IMR-90 (cell line): ENCODE results near the gene ZNF335. TPM values are rescaled to one million over a fixed set of nuclear protein-coding genes. Genes with fewer than 3 reads are reported as not detected.

Experiments used
- ATAC-seq: fragments of 200-7000 bp; cut with Tn5 transposase; 2 replicates; pipeline ENCODE4 v1.9.1; 2020; ENCODE audit warnings: low read depth, mild to moderate bottlenecking, moderate library complexity
- BruUV-seq: library from RNA; stranded (reverse); fragments of 400-500 nt; replicated peaks from 2 replicates; lab custom pipeline; 2021; lab: Mats Ljungman, UMichigan
- CTCF ChIA-PET: fragments of 300-600 bp; formaldehyde crosslinking; extraction: SDS; loops from one replicate; lab custom pipeline; 2021; ENCODE audit warnings: antibody characterized with exemption; lab: Yijun Ruan, JAX
- POLR2A ChIA-PET: fragments of 300-600 bp; sonication (Branson Sonifier 250); formaldehyde crosslinking; loops from one replicate; lab custom pipeline; 2022; ENCODE audit warnings: antibody characterized with exemption; ENCODE audit not compliant: unreplicated experiment; lab: Charles Lee
- DNase-seq: peaks from one replicate; pipeline ENCODE4 v3.0.0; 2013
- H2AFZ ChIP-seq: replicated peaks from 2 replicates; pipeline ENCODE3; 2013; ENCODE audit warnings: low read length, mild to moderate bottlenecking; ENCODE audit not compliant: poor library complexity
- H2AK5ac ChIP-seq: 2 replicates; pipeline ENCODE4 v1.6.1; 2013; ENCODE audit warnings: low read depth, low read length, inconsistent platforms
- H2AK9ac ChIP-seq: replicated peaks from 2 replicates; pipeline ENCODE3; 2013; ENCODE audit warnings: mild to moderate bottlenecking, low read depth, low read length, moderate library complexity; ENCODE audit not compliant: poor library complexity
- H2BK120ac ChIP-seq: 2 replicates; pipeline ENCODE4 v1.6.1; 2013; ENCODE audit warnings: low read depth, low read length, inconsistent platforms
- H2BK15ac ChIP-seq: 3 replicates; pipeline ENCODE4 v1.6.1; 2013; ENCODE audit warnings: low read depth, low read length, inconsistent platforms
- H2BK20ac ChIP-seq: 2 replicates; pipeline ENCODE4 v1.6.1; 2013; ENCODE audit warnings: low read depth, mild to moderate bottlenecking, inconsistent platforms, low read length, moderate library complexity
- H2BK5ac ChIP-seq: 2 replicates; pipeline ENCODE4 v1.6.1; 2013; ENCODE audit warnings: mild to moderate bottlenecking, low read depth, low read length, inconsistent platforms; ENCODE audit not compliant: poor library complexity, severe bottlenecking
- H3K14ac ChIP-seq: replicated peaks from 2 replicates; pipeline ENCODE4 v1.6.1; 2013; ENCODE audit warnings: low read depth, low read length, inconsistent platforms
- H3K18ac ChIP-seq: 2 replicates; pipeline ENCODE4 v1.6.1; 2013; ENCODE audit warnings: low read depth, low read length, control low read depth
- H3K23ac ChIP-seq: 2 replicates; pipeline ENCODE4 v1.6.1; 2013; ENCODE audit warnings: low read depth, low read length, inconsistent platforms
- H3K27ac ChIP-seq: 2 replicates; pipeline ENCODE4 v1.5.1; 2013; ENCODE audit warnings: mild to moderate bottlenecking, control low read depth, low read length; ENCODE audit not compliant: insufficient read depth
- H3K27me3 ChIP-seq: 2 replicates; pipeline ENCODE4 v1.6.1; 2013; ENCODE audit warnings: low read length; ENCODE audit not compliant: control insufficient read depth, insufficient read depth
- H3K36me3 ChIP-seq: 2 replicates; pipeline ENCODE4 v1.6.1; 2013; ENCODE audit warnings: low read length, mixed read lengths; ENCODE audit not compliant: control insufficient read depth, insufficient read depth
- H3K4ac ChIP-seq: 2 replicates; pipeline ENCODE4 v1.6.1; 2013; ENCODE audit warnings: low read depth, low read length, inconsistent platforms
- H3K4me1 ChIP-seq: 2 replicates; pipeline ENCODE4 v1.6.1; 2013; ENCODE audit warnings: low read length, mixed read lengths; ENCODE audit not compliant: control insufficient read depth, insufficient read depth
- H3K4me2 ChIP-seq: 2 replicates; pipeline ENCODE4 v1.6.1; 2013; ENCODE audit warnings: low read depth, mild to moderate bottlenecking, control low read depth, low read length, moderate library complexity
- H3K4me3 ChIP-seq: 2 replicates; pipeline ENCODE4 v1.5.1; 2013; ENCODE audit warnings: low read depth, mild to moderate bottlenecking, control low read depth, low read length, moderate library complexity; ENCODE audit not compliant: insufficient read depth
- H3K56ac ChIP-seq: 2 replicates; pipeline ENCODE4 v1.6.1; 2013; ENCODE audit warnings: low read length, inconsistent platforms; ENCODE audit not compliant: insufficient read depth; ENCODE audit errors: extremely low read depth
- H3K79me1 ChIP-seq, 2 experiments: 2 replicates each; pipeline ENCODE4 v1.6.1; 2013; ENCODE audit warnings: low read length in 2 of 2, inconsistent platforms in 1 of 2, low read depth in 1 of 2
- H3K9ac ChIP-seq: 2 replicates; pipeline ENCODE4 v1.6.1; 2013; ENCODE audit warnings: low read depth, low read length, control low read depth
- H3K9me1 ChIP-seq: 2 replicates; pipeline ENCODE4 v1.6.1; 2013; ENCODE audit warnings: low read length, inconsistent platforms; ENCODE audit not compliant: insufficient read depth
- H3K9me3 ChIP-seq: 2 replicates; pipeline ENCODE4 v1.6.1; 2013; ENCODE audit warnings: low read length; ENCODE audit not compliant: control insufficient read depth, insufficient read depth
- H4K20me1 ChIP-seq: 2 replicates; pipeline ENCODE4 v1.6.1; 2013; ENCODE audit warnings: low read length, inconsistent platforms; ENCODE audit not compliant: insufficient read depth
- H4K5ac ChIP-seq: 2 replicates; pipeline ENCODE4 v1.6.1; 2013; ENCODE audit warnings: mild to moderate bottlenecking, low read depth, low read length, control low read depth
- H4K8ac ChIP-seq, 2 experiments: 2 replicates each; pipeline ENCODE4 v1.6.1; 2013; ENCODE audit warnings: low read depth in 2 of 2, low read length in 2 of 2, control low read depth in 1 of 2, inconsistent platforms in 1 of 2
- H4K91ac ChIP-seq: 2 replicates; pipeline ENCODE4 v1.6.1; 2013; ENCODE audit warnings: low read depth, low read length, inconsistent platforms; ENCODE audit not compliant: insufficient read depth
- BHLHE40 ChIP-seq: fragments of 150-350 bp; IDR thresholded peaks from 2 replicates; pipeline ENCODE4 v1.6.1; 2016; ENCODE audit warnings: mild to moderate bottlenecking, low read depth, low read length
- CEBPB ChIP-seq: IDR thresholded peaks from 2 replicates; pipeline ENCODE4 v1.6.1; 2012; ENCODE audit warnings: low read depth, low read length, improper control_type of control experiment
- CHD1 ChIP-seq: IDR thresholded peaks from 2 replicates; pipeline ENCODE4 v1.6.1; 2012; ENCODE audit warnings: low read depth, low read length, improper control_type of control experiment
- MAFK ChIP-seq: IDR thresholded peaks from 2 replicates; pipeline ENCODE4 v1.6.1; 2012; ENCODE audit warnings: low read depth, low read length, improper control_type of control experiment
- MAZ ChIP-seq: IDR thresholded peaks from 2 replicates; pipeline ENCODE4 v1.6.1; 2012; ENCODE audit warnings: low read depth, mild to moderate bottlenecking, low read length, improper control_type of control experiment, moderate library complexity, borderline replicate concordance
- MXI1 ChIP-seq: IDR thresholded peaks from 2 replicates; pipeline ENCODE4 v1.6.1; 2012; ENCODE audit warnings: low read depth, mild to moderate bottlenecking, low read length, moderate library complexity, borderline replicate concordance
- RAD21 ChIP-seq: IDR thresholded peaks from 2 replicates; pipeline ENCODE4 v1.6.1; 2012; ENCODE audit warnings: low read length, improper control_type of control experiment
- RCOR1 ChIP-seq: IDR thresholded peaks from 2 replicates; pipeline ENCODE4 v1.6.1; 2012; ENCODE audit warnings: mild to moderate bottlenecking, low read length, improper control_type of control experiment; ENCODE audit not compliant: insufficient replicate concordance
- RFX5 ChIP-seq: IDR thresholded peaks from 2 replicates; pipeline ENCODE4 v1.8.0; 2012; ENCODE audit warnings: low read depth, mild to moderate bottlenecking, low read length, moderate library complexity
- SMC3 ChIP-seq: fragments of 150-350 bp; IDR thresholded peaks from 2 replicates; pipeline ENCODE4 v1.6.1; 2016; ENCODE audit warnings: low read depth, mild to moderate bottlenecking, antibody characterized with exemption, low read length, moderate library complexity
- WGBS, 2 experiments: methylation state at CpG; one replicate each; pipeline versions ENCODE4 v1.1.5 to v1.1.7; 2013; ENCODE audit warnings: missing lambda C conversion rate in 2 of 2; ENCODE audit not compliant: insufficient read length in 1 of 2; ENCODE audit errors: extremely low coverage in 2 of 2; 5-methylcytosine and 5-hydroxymethylcytosine counted together
- dilution Hi-C: fragments of 300-500 bp; cut with HindIII; formaldehyde crosslinking; loops from one replicate; pipeline ENCODE4 v1.14.3; 2018; ENCODE audit warnings: low sequenced_read_pairs; ENCODE audit not compliant: unreplicated experiment
- in situ Hi-C: fragments of 300-500 bp; cut with MboI; formaldehyde crosslinking; loops from 3 replicates; pipeline ENCODE4 v1.14.3; 2019; ENCODE audit warnings: low sequenced_read_pairs, inconsistent platforms, mixed read lengths
- intact Hi-C: fragments of 100-400 bp; cut with micrococcal nuclease; formaldehyde crosslinking; loops from 2 replicates; pipeline ENCODE4 v1.10.0; 2022
- polyA plus RNA-seq, 3 experiments: library from polyadenylated mRNA; depleted of rRNA; stranded (reverse); fragments of >200 nt; gene quantifications; 2 replicates each; pipeline ENCODE4 v1.2.3, GENCODE V29; 2012; ENCODE audit warnings: low replicate concordance in 1 of 3
- total RNA-seq: library from RNA; depleted of rRNA; stranded (reverse); fragments of >200 nt; gene quantifications from 2 replicates; pipeline ENCODE4 v1.2.3, GENCODE V29; 2012
- TF ChIP-seq, protein P1 (sequence below): fragments of 150-350 bp; IDR thresholded peaks from 2 replicates; pipeline ENCODE4 v1.6.1; 2016; ENCODE audit warnings: low read depth, mild to moderate bottlenecking, low read length, moderate library complexity, borderline replicate concordance
- TF ChIP-seq, protein P2 (sequence below): conservative IDR thresholded peaks from 2 replicates; pipeline ENCODE4 v1.5.1; 2012; ENCODE audit warnings: mild to moderate bottlenecking, low read depth, low read length, improper control_type of control experiment
- TF ChIP-seq, protein P3 (sequence below): fragments of 150-350 bp; IDR thresholded peaks from 2 replicates; pipeline ENCODE4 v1.6.1; 2017; ENCODE audit warnings: mild to moderate bottlenecking, antibody characterized with exemption, low read length, low read depth

Gene ZNF335
- total and polyA plus RNA-seq, 2 of the 4 experiments (the other 2 are of a cell fraction), result 11.8 to 17.8 TPM

DNA sequence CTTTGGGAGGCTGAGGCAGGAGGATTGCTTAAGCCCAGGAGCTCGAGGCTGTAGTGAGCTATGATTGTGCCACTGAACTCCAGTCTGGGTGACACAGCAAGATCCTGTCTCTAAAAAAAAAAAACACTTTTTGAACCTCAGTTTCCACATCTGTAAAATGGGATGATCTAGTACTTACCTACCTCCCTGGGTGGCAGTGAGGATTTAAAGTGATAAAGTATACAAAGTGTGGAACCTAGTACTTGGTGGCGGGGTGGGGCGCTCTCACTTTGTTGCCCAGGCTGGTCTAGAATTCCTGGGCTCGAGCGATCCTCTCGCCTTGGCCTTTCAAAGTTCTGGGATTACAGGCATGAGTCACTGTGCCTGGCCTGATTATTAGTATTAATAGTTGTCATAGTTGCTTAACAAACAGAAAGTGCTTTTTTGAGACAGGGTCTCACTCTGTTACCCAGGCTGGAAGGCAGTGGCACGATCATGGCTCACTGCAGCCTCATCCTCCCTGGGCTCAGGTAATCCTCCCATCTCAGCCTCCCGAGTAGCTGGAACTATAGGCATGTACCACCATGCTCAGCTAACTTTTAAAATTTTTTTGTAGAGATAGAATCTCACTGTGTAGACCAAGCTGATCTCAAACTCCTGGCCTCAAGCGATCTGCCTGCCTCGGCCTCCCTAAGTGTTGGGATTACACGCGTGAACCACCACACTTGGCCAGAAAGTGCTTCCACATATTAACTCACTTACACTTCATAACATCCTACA, 53.0 kb downstream of the ZNF335 start:
- H3K4me3 ChIP-seq, result no peak overlapping the region
- no peak for TF ChIP-seq SMC3
- no peak for TF ChIP-seq MAZ
- TF ChIP-seq MAFK, result no peak
- TF ChIP-seq RFX5, result no peak
- no peak for TF ChIP-seq MXI1
- TF ChIP-seq, protein P1, sequence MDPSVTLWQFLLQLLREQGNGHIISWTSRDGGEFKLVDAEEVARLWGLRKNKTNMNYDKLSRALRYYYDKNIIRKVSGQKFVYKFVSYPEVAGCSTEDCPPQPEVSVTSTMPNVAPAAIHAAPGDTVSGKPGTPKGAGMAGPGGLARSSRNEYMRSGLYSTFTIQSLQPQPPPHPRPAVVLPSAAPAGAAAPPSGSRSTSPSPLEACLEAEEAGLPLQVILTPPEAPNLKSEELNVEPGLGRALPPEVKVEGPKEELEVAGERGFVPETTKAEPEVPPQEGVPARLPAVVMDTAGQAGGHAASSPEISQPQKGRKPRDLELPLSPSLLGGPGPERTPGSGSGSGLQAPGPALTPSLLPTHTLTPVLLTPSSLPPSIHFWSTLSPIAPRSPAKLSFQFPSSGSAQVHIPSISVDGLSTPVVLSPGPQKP, result no peak
- no peak for TF ChIP-seq CEBPB
- TF ChIP-seq, protein P2, sequence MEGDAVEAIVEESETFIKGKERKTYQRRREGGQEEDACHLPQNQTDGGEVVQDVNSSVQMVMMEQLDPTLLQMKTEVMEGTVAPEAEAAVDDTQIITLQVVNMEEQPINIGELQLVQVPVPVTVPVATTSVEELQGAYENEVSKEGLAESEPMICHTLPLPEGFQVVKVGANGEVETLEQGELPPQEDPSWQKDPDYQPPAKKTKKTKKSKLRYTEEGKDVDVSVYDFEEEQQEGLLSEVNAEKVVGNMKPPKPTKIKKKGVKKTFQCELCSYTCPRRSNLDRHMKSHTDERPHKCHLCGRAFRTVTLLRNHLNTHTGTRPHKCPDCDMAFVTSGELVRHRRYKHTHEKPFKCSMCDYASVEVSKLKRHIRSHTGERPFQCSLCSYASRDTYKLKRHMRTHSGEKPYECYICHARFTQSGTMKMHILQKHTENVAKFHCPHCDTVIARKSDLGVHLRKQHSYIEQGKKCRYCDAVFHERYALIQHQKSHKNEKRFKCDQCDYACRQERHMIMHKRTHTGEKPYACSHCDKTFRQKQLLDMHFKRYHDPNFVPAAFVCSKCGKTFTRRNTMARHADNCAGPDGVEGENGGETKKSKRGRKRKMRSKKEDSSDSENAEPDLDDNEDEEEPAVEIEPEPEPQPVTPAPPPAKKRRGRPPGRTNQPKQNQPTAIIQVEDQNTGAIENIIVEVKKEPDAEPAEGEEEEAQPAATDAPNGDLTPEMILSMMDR, result no peak
- no peak for TF ChIP-seq RAD21
- TF ChIP-seq, protein P3, sequence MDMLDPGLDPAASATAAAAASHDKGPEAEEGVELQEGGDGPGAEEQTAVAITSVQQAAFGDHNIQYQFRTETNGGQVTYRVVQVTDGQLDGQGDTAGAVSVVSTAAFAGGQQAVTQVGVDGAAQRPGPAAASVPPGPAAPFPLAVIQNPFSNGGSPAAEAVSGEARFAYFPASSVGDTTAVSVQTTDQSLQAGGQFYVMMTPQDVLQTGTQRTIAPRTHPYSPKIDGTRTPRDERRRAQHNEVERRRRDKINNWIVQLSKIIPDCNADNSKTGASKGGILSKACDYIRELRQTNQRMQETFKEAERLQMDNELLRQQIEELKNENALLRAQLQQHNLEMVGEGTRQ, result no peak
- TF ChIP-seq CHD1, result no peak
- TF ChIP-seq BHLHE40, result no peak
- TF ChIP-seq RCOR1, result no peak

More for the DNA sequence above, 53.0 kb downstream of the ZNF335 start:
- Histone ChIP-seq H4K20me1 (no peaks in the 10 kb centered on the region), H3K4me2 (no peak overlapping the region), H2BK15ac (no peak overlapping the region; the same call in 2 of the 3 replicates), H3K56ac (no peak overlapping the region), H3K4ac (peak overlapping the region; percentile 59), H3K79me1 (no peaks in the 10 kb centered on the region), H2AK5ac (peak overlapping the region; percentile 44; the same call in 1 of the 2 replicates), H4K8ac (peak overlapping the region; percentile 37 to 62; a peak in 3 of 4 replicates), H3K27ac (peak overlapping the region; percentile 89; the same call in 1 of the 2 replicates), H2BK20ac (no peak overlapping the region; the same call in 1 of the 2 replicates), H3K18ac (peak overlapping the region; percentile 39), H4K91ac (no peak overlapping the region), H3K9me3 (no peaks in the 10 kb centered on the region), H4K5ac (peak overlapping the region; percentile 19), H3K14ac (0 out of 2 replicates have a peak overlapping the region, but pooled peaks have one; percentile 58), H3K27me3 (no peaks in the 10 kb centered on the region), H3K23ac (no peak overlapping the region), H2AFZ (no peak overlapping the region), H3K9ac (no peak overlapping the region), H2BK5ac (peak overlapping the region; percentile 61), H2BK120ac (peak overlapping the region; percentile 43; the same call in 1 of the 2 replicates), H3K4me1 (peaks cover 27% of the 10 kb centered on the region), H2AK9ac (no peak overlapping the region), H3K9me1 (no peaks in the 10 kb centered on the region; the same call in 1 of the 2 replicates), H3K36me3 (no peaks in the 10 kb centered on the region)
- ATAC-seq (no peak), DNase-seq (peak; percentile 21)
- ChIA-PET POLR2A (no interaction called here), CTCF (interaction anchor here (1.0 kb wide), 1 partner anchor 27 kb away, joined by 4 read pairs; the partner anchor contains the start of gene CTSA)
- WGBS, 2 experiments, result 100% methylated on average over 4 of the region's 12 CpGs; no CpG with 5 or more reads in 1 of the 2 experiments
- intact Hi-C loops, result no loop called here
- in situ Hi-C loops, result loop anchor here (25.0 kb wide), 1 partner anchor 582 kb away; the partner anchor contains the start of gene SDC4
- dilution Hi-C loops, result no loop called here
- BruUV-seq, result no TSS peak
